Activated naive CD8-positive, alpha-beta T cell treated with anti-CD3 and anti-CD28 coated beads, Interleukin-2, amount 10 ng/mL, durations not matched to agents 7 days and 5 days (primary cell): ENCODE measurements around the gene PTDSS2. TPM values are rescaled to one million over a fixed set of nuclear protein-coding genes. Genes with fewer than 3 reads are reported as not detected.

ENCODE experiments used
- ATAC-seq: fragments of 150-1000 bp; cut with Tn5 transposase; one replicate; pipeline ENCODE4 v1.10.0; 2021; ENCODE audit warnings: low read depth, moderate library complexity
- POLR2A ChIA-PET: fragments of 350-600 bp; sonication (Branson Sonifier 250); formaldehyde crosslinking; loops from one replicate; lab custom pipeline; 2021; ENCODE audit warnings: antibody characterized with exemption; lab: Charles Lee
- DNase-seq: peaks from one replicate; pipeline ENCODE4 v3.0.0; 2021
- H3K27ac Mint-ChIP-seq: one replicate; pipeline ENCODE4 v1.8.0; 2022; ENCODE audit warnings: mild to moderate bottlenecking, mixed read lengths
- H3K27me3 Mint-ChIP-seq: one replicate; pipeline ENCODE4 v1.8.0; 2022; ENCODE audit warnings: mild to moderate bottlenecking, moderate library complexity, mixed read lengths
- H3K36me3 Mint-ChIP-seq: one replicate; pipeline ENCODE4 v1.8.0; 2021; ENCODE audit warnings: mild to moderate bottlenecking, mixed read lengths
- H3K4me1 Mint-ChIP-seq: one replicate; pipeline ENCODE4 v1.8.0; 2021; ENCODE audit warnings: mixed read lengths
- H3K4me3 Mint-ChIP-seq: one replicate; pipeline ENCODE4 v1.8.0; 2022; ENCODE audit warnings: mild to moderate bottlenecking, moderate library complexity, mixed read lengths
- H3K9me3 Mint-ChIP-seq: one replicate; pipeline ENCODE4 v1.8.0; 2021; ENCODE audit warnings: mixed read lengths
- total RNA-seq, 2 experiments: library from RNA; stranded (reverse); gene quantifications; one replicate each; pipeline ENCODE4 v1.2.3, GENCODE V29; 2021

PTDSS2 gene
- total RNA-seq, 2 experiments from 2014 or later, result 27.6 to 27.8 TPM

DNA sequence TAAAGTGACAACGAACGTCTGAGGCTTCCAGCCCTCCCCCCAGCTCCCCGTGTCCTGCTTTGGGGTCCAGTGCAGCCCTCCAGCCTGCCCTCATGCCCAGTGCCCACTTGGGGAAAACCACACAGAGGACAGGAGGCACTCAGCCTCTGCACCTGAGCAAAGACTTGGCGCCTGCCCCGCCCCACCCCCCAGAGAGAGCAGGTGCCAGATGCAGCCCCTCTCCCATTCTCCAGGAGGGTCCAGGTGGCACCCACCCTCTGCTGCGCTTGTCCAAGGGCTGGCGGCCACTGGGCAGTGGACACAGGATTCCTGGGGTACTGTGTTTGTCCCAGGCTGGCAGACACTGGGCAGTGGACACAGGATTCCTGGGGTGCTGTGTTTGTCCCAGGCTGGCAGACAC lies 41.3 kb downstream of the PTDSS2 start:
- H3K9me3 Mint-ChIP-seq, result no peaks in the 10 kb centered on the region
- H3K4me3 Mint-ChIP-seq, result no peak overlapping the region
- POLR2A ChIA-PET, result no interaction called here
- no peak overlapping the region for H3K27ac Mint-ChIP-seq
- DNase-seq (no peak), ATAC-seq (no peak)
- no peaks in the 10 kb centered on the region for H3K27me3 Mint-ChIP-seq
- peaks cover 2% of the 10 kb centered on the region for H3K36me3 Mint-ChIP-seq
- H3K4me1 Mint-ChIP-seq, result peaks cover 3% of the 10 kb centered on the region

DNA sequence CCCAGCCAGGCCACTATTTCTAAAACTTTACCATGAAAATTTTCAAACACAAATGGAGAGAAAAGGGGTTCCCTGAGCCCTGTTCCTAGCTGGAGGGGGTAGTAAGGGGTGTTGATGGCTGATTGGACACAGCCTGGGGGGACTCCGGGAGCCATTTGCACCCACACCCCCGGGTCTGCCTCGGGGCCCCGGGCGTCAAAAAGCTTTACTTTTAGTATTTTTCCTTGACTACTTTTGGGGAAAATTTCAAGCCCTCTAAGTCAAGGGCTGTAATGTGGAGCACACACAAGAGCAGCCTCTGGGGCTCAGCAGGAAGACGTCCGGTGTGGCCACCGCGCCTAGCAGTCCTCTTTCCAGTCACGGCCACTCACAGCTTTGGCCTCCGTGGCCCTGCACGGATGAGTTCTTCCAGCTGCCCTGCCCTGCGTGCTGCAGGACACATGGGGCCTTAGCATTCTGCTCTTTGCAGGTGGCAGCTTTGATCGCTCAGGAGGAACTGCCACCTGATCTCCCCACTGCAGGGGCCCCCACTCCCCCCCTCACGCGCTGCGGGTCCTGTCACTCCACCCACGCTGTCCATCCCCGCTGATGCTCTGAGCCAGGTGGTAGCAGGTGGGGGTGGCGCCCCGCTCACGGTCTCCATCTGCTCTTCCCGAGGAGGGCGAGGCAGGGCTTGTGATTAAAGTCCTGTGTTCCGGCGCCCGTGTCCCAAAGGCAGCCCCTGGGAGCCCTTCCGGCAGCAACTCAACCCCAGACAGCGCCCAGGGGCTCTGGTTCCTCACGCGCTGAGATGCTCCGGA lies 42.5 kb downstream of the PTDSS2 start:
- Mint-ChIP-seq H3K4me3 (no peak overlapping the region), H3K36me3 (peaks cover 10% of the 10 kb centered on the region), H3K9me3 (no peaks in the 10 kb centered on the region), H3K4me1 (peaks cover 8% of the 10 kb centered on the region), H3K27ac (no peak overlapping the region), H3K27me3 (no peaks in the 10 kb centered on the region)
- DNase-seq (no peak), ATAC-seq (no peak)
- POLR2A ChIA-PET, result no interaction called here

DNA sequence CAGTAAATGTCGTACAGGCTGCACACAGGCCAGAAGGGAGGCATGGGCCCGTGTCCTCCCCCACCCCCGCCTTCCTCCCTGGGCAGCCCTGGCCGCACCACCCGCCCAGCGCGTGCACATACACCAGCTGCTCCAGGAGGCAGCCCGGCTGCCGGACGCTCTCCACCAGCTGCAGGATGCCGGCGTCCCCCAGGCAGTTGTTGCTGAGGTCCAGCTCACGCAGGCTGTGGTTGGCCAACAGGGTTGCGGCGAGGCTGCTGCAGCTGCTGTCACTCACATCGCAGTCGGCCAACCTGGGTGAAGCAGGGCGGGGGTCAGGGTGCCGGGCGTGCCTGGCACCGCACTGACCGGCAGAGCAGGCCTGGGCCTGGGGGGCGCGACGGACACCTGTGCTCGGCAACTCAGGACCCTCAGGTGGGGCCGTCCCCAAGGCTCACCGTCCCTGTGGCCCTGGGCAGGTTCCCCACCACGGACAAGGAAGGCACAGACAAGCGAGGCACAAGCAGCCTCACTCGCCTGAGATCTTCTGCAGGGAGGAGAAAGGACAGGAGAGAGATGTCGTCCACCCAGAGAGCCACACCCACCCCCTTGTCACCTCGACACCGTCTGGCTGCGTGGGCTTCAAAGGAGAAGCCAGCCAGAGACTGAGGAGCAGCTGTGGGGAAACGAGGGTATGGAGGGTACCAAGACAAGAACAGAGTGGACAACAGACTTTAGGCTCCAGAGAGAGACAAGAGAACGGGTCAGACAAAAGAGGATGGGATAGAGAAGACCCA lies 44.9 kb downstream of the PTDSS2 start:
- Mint-ChIP-seq H3K4me3 (no peak overlapping the region), H3K4me1 (peaks cover 9% of the 10 kb centered on the region), H3K9me3 (no peaks in the 10 kb centered on the region), H3K27ac (no peak overlapping the region), H3K36me3 (peaks cover 16% of the 10 kb centered on the region), H3K27me3 (no peaks in the 10 kb centered on the region)
- POLR2A ChIA-PET, result interaction anchor here (0.6 kb wide), 1 partner anchor 29 kb away, joined by 4 read pairs; no protein-coding TSS in a partner anchor
- ATAC-seq (no peak), DNase-seq (no peak)

DNA sequence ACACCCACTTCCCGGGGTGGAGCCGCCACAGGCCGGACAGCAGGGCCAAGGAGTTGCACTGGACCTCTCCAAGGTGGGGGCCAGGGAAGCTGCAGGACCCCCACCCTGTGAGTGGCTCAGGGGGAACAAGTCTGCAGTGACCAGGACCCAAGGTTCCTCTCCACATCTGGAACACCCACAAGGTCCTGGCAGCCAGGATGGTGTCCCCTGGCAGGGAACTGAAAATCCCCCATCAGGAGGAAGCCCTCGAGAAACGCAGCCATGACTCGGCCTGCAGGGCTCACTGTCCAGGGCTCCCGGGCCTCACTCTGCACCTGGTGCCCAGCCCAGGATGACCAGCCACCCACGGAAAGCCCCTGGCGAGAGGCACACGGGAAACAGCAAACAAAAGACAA lies 45.5 kb downstream of the PTDSS2 start:
- ATAC-seq (no peak), DNase-seq (no peak)
- Mint-ChIP-seq H3K4me1 (peaks cover 9% of the 10 kb centered on the region), H3K9me3 (no peaks in the 10 kb centered on the region), H3K27me3 (no peaks in the 10 kb centered on the region), H3K27ac (no peak overlapping the region), H3K36me3 (peaks cover 16% of the 10 kb centered on the region), H3K4me3 (no peak overlapping the region)
- POLR2A ChIA-PET, result no interaction called here

DNA sequence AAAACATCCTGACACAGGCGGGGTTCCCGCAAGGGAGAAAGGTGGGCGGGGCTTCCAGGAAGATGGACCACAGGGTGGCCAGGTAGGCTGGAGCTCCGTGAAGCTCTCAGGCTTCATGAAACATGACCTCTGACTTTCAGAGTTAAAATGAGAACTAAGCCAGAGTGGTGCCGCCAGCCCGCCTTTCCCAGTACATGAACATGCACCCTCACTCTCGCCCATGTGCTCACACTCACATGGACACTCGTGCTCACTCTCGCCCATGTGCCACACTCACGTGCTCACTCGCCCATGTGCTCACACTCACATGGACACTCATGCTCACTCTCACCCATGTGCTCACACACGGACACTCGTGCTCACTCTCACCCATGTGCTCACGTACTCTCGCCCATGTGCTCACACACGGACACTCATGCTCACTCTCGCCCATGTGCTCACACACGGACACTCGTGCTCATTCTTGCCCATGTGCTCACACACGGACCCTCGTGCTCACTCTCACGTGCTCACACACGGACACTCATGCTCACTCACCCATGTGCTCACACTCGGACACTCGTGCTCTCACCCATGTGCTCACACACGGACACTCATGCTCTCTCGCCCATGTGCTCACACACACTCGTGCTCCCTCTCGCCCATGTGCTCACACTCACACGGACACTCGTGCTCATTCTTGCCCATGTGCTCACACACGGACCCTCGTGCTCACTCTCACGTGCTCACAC lies 46.9 kb downstream of the PTDSS2 start:
- no peaks in the 10 kb centered on the region for H3K27me3 Mint-ChIP-seq
- no peaks in the 10 kb centered on the region for H3K9me3 Mint-ChIP-seq
- POLR2A ChIA-PET, result no interaction called here
- H3K4me1 Mint-ChIP-seq, result peaks cover 9% of the 10 kb centered on the region
- DNase-seq (no peak), ATAC-seq (no peak)
- H3K4me3 Mint-ChIP-seq, result no peak overlapping the region
- peaks cover 16% of the 10 kb centered on the region for H3K36me3 Mint-ChIP-seq
- no peak overlapping the region for H3K27ac Mint-ChIP-seq

DNA sequence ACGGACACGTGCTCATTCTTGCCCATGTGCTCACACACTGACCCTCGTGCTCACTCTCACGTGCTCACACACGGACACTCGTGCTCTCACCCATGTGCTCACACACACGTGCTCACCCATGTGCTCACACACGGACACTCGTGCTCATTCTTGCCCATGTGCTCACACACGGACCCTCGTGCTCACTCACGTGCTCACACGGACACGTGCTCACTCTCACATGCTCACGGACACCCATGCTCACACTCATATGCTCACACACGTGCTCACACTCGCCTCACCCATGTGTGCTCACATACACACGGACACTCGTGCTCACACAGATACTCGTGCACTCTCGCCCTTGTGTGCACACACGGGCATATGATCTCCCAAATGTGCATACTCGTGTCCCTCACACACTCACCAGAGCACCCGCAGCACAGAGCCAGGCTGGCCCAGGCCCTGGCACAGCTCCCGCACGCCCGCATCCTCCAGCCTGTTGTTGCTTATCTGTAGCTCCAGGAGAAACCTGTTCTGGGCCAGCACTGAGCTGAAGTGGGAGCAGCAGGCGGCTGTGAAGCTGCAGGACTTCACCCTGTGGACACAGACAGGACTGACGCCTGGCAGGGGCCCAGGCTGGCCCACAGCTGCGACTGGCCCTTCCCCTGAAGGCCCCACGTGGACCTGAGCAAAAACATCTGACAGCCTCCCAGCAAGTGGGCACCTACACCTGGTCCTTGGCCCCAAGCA lies 47.7 kb downstream of the PTDSS2 start:
- no peak for ATAC-seq
- Mint-ChIP-seq H3K27ac (peak overlapping the region; percentile 26), H3K9me3 (no peaks in the 10 kb centered on the region), H3K27me3 (no peaks in the 10 kb centered on the region), H3K4me3 (no peak overlapping the region), H3K4me1 (peaks cover 9% of the 10 kb centered on the region), H3K36me3 (peaks cover 16% of the 10 kb centered on the region)
- POLR2A ChIA-PET, result no interaction called here
- no peak for DNase-seq

DNA sequence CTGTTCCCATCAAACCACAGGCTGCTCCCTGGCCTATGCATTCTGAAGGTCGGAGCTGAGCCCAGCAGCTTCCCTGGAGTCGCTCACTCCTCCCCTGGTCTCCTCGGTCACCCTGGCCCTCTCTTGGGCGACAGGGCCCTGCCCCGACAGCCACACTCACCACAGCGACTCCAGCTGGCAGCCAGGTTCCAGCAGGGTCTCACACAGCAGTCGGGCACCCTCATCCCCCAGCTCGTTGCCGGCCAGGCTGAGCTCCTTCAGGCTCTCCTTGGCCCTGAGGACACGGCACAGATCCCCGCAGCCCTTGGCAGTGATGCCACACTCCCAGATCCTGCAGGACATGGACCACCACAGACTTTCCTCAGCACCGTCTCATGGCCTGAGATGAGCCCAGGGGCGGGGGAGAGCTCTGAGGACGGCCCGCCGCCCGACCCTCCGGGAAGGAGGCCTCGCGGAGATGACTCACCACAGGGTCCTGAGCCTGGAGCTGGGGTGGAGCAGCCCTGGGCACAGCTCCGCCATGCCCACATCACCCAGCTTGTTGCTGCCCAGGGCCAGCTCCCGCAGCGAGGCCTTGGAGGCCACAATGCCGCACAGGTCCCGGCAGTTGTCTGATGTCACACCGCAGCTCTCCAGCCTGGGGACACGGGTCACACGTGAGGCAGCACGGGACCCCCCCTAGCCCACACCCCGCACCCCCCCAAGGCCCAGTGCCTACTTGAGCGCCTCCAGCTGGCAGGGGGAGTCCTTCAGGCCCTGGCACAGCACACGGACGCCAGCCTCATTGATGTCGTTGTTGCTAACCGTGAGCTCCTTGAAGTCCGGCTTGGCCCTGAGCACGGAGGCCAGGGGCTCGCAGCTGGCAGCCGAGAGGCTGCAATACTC lies 48.5 kb downstream of the PTDSS2 start:
- POLR2A ChIA-PET, result interaction anchor here (0.7 kb wide), 1 partner anchor 39 kb away, joined by 3 read pairs; no protein-coding TSS in a partner anchor
- peaks cover 16% of the 10 kb centered on the region for H3K36me3 Mint-ChIP-seq
- ATAC-seq (no peak), DNase-seq (no peak)
- no peaks in the 10 kb centered on the region for H3K27me3 Mint-ChIP-seq
- no peak overlapping the region for H3K4me3 Mint-ChIP-seq
- H3K9me3 Mint-ChIP-seq, result no peaks in the 10 kb centered on the region
- no peak overlapping the region for H3K27ac Mint-ChIP-seq
- peaks cover 11% of the 10 kb centered on the region for H3K4me1 Mint-ChIP-seq

DNA sequence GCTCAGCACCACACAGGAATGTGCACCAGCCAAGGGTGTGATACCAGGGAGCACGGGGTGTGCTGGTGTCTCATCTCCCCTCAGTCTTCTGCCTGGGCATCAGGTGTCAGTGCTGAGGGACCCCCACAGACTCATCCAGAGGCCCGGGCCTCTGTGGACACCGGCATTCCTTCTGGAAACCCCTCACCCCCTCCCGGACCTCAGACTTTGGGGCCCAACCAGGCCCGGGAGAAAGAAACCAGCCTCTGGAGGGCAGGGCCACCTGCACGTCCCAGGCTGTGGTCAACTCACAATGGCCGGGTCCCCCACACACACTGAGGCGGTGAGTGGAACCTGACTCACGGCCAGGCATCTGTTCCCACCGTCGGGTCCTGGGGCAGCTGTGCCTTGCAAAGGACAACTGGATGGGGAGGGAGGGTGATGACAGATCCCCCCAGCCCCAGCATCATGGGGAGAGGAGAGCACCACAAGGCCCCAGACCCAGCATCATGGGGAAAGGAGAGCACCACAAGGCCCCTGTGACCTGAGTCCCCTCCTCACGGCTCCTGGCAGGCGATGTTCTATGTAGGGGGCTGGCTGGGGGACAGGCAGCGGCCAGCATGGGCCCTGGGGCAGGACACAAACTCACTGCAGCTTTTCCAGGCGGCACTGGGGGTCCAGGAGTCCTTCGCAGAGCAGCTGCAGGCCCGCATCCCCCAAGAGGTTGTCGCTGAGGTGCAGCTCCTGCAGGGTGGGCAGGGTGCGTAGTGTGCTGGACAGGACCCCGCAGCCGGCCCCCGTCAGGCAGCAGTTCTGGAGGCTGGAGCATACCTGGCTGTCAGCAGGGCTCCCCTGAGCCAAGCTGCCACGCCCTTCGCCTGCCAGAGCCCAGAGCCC lies 49.4 kb downstream of the PTDSS2 start:
- DNase-seq, result no peak
- Mint-ChIP-seq H3K4me3 (no peak overlapping the region), H3K4me1 (peaks cover 11% of the 10 kb centered on the region), H3K36me3 (peaks cover 16% of the 10 kb centered on the region), H3K9me3 (no peaks in the 10 kb centered on the region), H3K27ac (no peak overlapping the region), H3K27me3 (no peaks in the 10 kb centered on the region)
- POLR2A ChIA-PET, result no interaction called here
- ATAC-seq, result no peak

DNA sequence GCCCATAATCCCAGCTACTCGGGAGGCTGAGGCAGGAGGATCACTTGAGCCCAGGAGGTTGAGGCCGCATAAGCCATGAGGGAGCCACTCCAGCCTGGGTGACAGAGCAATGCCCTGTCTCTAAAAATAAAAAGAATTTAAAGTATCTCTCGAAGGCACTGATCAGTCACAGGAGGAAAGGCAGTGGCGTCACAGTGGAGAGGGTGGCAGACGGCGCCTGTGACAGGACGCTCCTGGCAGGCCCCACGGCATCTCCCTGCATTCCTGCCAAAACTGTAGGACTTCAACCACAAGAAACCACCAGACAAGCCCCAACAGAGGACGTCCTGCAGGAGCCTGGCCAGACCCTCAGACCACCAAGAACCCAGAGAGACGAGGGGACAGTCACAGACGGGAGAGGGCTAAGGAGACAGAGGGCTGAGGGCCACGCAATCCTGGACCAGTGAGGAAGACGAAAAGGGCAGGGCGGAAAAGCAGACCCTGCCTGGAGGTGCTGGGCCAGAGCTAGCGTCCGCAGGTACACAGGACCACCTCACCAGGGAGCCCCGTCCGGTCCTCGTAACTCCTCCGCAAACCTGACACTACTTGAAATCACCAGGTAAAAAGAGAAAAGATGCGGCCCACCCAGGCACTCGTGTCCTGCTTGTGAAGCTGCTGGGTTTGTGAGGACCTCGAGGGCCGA lies 51.1 kb downstream of the PTDSS2 start:
- POLR2A ChIA-PET, result interaction anchor here (0.6 kb wide), 1 partner anchor 38 kb away, joined by 3 read pairs; no protein-coding TSS in a partner anchor
- Mint-ChIP-seq H3K4me1 (peaks cover 21% of the 10 kb centered on the region), H3K9me3 (no peaks in the 10 kb centered on the region), H3K36me3 (peaks cover 14% of the 10 kb centered on the region), H3K27ac (no peak overlapping the region), H3K4me3 (no peak overlapping the region), H3K27me3 (no peaks in the 10 kb centered on the region)
- DNase-seq, result no peak
- no peak for ATAC-seq

DNA sequence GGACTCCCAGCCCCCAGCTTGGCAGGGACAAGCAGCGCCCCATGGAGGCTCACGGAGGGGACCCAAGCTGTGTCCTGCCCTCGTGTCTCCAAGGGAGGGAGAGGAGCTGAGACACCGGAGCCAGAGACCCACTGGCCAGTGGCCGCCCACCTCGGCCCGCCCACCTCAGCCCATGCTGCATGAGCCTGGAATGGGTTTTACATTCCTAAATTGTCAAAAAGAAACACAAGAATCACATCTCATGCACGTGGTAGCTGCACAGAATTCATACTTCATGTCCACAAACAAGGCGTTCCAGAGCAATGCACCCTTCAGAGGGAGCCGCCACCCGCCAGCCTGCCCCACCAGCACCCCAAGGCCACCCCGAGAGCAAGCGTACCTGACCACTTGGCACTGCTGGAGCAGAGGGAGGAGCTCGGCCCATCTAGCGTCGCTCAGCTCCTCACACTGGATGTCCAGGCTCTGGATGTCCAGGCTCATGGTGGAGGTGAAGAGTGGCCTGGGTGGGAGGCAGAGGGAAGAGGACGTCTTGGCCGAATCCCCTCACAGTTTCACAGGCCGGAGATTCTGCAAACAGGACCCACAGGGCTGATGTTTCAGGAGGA lies 51.7 kb downstream of the PTDSS2 start:
- no peak for DNase-seq
- Mint-ChIP-seq H3K4me1 (peaks cover 22% of the 10 kb centered on the region), H3K27ac (peak overlapping the region; percentile 69), H3K36me3 (peaks cover 14% of the 10 kb centered on the region), H3K4me3 (no peak overlapping the region), H3K27me3 (no peaks in the 10 kb centered on the region), H3K9me3 (no peaks in the 10 kb centered on the region)
- ATAC-seq, result no peak
- POLR2A ChIA-PET, result interaction anchor here (0.6 kb wide), 1 partner anchor 37 kb away, joined by 3 read pairs; no protein-coding TSS in a partner anchor
